Lower leg skin (tissue), 3 donors: Measurements from ENCODE around the gene SLC9A9.

Experiments used
- POLR2A ChIP-seq, 2 donors: fragments of 450-650 bp; IDR thresholded peaks; one replicate each; pipeline ENCODE4 v1.6.1; 2016 to 2017; ENCODE audit warnings: antibody characterized with exemption in 2 of 2, mild to moderate bottlenecking in 1 of 2, moderate library complexity in 1 of 2
- TF ChIP-seq, protein P1 (sequence below), 3 donors: fragments of 450-650 bp; IDR thresholded peaks; one replicate each; pipeline ENCODE4 v1.5.1; 2016; ENCODE audit warnings: antibody characterized with exemption in 3 of 3, mild to moderate bottlenecking in 3 of 3, moderate library complexity in 2 of 3

DNA sequence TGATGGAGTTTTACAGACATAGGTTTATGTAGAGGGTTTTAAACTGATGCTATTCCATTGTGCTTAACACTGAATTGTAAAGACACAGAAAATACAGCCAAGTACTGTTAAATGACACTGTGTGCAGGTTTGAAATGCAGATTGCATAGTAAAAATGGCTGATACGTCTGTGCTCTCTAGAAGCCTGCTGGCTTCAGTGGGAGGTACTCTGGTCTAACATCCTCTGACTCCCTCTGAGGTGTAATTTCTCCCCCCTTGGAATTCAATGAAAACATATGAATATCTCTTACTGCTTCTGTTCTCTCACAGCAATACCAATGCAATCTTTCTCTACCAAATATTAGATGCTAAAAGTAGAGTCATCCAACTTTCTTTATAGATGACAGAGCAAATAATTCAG, 176.6 kb downstream of the SLC9A9 start:
- TF ChIP-seq POLR2A (IDR thresholded peaks at IDR 0.05): no peak
- TF ChIP-seq, protein P1, sequence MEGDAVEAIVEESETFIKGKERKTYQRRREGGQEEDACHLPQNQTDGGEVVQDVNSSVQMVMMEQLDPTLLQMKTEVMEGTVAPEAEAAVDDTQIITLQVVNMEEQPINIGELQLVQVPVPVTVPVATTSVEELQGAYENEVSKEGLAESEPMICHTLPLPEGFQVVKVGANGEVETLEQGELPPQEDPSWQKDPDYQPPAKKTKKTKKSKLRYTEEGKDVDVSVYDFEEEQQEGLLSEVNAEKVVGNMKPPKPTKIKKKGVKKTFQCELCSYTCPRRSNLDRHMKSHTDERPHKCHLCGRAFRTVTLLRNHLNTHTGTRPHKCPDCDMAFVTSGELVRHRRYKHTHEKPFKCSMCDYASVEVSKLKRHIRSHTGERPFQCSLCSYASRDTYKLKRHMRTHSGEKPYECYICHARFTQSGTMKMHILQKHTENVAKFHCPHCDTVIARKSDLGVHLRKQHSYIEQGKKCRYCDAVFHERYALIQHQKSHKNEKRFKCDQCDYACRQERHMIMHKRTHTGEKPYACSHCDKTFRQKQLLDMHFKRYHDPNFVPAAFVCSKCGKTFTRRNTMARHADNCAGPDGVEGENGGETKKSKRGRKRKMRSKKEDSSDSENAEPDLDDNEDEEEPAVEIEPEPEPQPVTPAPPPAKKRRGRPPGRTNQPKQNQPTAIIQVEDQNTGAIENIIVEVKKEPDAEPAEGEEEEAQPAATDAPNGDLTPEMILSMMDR (IDR thresholded peaks at IDR 0.05): no peak
